GM12874 (cell line): ENCODE results near the gene P2RX2.

ENCODE experiments used
- TF ChIP-seq, protein P1 (sequence below): IDR thresholded peaks from 2 replicates; pipeline ENCODE4 v1.5.1; 2011; ENCODE audit warnings: low read depth, mild to moderate bottlenecking, control low read depth, low read length, moderate library complexity; ENCODE audit not compliant: insufficient read depth

The P2RX2 gene

DNA sequence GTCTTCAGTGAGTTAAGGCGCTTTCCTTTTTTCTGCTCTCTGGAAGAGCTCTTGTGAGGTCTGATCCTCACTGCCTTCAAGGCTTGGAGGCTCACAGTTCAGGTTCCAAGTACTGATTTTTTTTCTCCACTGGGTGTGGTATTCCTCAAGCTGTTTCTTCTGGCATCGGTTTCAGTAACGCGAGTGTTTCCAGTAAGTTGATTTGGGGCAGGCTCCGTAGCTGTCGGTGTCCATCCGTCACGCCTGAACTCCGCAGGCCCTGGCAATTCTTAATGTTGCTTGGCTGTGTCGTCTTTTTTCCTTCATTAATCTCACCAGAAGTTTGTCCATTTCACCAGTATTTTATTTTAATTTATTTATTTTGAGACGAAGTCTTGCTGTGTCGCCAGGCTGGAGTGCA is 38.8 kb upstream of the P2RX2 start:
- TF ChIP-seq, protein P1, sequence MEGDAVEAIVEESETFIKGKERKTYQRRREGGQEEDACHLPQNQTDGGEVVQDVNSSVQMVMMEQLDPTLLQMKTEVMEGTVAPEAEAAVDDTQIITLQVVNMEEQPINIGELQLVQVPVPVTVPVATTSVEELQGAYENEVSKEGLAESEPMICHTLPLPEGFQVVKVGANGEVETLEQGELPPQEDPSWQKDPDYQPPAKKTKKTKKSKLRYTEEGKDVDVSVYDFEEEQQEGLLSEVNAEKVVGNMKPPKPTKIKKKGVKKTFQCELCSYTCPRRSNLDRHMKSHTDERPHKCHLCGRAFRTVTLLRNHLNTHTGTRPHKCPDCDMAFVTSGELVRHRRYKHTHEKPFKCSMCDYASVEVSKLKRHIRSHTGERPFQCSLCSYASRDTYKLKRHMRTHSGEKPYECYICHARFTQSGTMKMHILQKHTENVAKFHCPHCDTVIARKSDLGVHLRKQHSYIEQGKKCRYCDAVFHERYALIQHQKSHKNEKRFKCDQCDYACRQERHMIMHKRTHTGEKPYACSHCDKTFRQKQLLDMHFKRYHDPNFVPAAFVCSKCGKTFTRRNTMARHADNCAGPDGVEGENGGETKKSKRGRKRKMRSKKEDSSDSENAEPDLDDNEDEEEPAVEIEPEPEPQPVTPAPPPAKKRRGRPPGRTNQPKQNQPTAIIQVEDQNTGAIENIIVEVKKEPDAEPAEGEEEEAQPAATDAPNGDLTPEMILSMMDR, result no peak

DNA sequence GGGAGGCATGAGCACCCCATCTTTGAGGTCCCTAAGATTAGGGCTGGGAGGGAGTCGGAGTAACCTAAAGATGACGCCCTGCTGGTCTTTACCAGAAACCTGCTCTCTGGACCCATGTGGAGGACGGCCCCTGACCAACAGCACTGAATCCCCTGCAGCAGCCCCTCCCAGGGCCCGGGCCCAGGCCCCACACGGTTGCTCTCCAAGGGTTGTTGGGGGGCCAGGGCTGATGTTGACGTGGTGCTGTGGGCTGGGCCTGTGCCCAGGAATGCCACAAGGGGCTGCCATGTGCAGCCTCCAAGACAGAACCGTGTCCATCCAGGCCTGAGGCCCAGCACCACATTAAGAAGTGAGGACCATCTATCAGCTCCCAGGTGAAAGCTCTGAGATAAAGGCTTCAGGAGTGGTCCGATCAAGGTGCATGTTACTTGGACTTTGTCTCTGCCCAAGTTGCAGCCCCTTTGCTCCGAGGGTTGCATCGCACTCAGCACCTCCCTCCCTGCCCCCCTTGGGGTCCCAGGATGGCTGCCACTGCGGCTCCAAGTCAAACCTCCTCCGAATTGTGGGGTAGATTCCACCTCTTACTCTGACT is 37.8 kb upstream of the P2RX2 start:
- TF ChIP-seq, protein P1, result no peak

DNA sequence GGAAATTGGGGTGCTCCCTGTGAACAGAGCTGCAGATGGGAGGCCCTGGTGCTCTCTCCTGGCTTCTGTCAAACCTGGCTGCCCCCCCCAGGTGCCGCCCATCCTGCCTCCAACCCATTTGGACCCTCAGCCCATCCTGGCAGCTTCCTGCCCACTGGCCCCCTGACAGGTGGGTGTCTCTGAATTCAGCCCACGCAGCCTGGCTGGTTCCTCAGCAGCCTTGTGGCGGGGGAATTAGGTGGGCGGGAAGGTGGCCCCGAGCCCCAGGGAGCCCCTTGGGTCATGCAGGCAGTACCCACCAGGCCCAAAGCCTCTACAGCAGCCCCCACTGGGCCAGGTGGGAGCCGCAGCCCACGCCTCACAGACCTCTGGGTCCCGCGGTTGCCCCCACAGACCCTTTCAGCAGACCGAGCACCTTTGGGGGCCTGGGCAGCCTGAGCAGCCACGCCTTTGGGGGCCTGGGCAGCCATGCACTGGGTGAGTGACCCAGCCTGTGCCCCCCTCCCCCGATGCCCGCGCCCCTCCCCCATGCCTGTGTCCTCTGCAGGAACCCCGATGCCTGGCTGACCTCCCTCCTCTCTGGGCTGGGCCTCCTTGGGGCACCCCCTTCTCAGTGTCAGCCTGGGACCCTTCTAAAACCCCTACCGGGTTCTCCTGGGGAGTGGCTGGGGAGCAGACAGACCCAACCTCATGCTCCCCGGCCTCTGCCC is 37.1 kb upstream of the P2RX2 start:
- TF ChIP-seq, protein P1, result no peak

DNA sequence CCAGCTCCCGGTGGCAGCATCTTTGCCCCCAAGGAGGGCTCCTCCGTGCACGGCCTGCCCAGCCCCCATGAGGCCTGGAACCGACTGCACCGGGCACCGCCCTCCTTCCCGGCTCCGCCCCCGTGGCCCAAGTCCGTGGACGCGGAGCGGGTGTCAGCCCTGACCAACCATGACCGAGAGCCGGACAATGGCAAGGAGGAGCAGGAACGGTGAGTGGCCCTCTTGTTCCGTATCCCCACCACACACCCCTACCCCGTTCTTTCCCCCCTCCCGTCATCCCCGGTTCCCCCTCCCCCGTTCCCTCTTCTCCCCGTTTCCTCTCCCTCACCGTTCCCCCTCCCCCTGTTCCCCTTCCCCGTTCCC is 36.5 kb upstream of the P2RX2 start:
- TF ChIP-seq, protein P1, result no peak

DNA sequence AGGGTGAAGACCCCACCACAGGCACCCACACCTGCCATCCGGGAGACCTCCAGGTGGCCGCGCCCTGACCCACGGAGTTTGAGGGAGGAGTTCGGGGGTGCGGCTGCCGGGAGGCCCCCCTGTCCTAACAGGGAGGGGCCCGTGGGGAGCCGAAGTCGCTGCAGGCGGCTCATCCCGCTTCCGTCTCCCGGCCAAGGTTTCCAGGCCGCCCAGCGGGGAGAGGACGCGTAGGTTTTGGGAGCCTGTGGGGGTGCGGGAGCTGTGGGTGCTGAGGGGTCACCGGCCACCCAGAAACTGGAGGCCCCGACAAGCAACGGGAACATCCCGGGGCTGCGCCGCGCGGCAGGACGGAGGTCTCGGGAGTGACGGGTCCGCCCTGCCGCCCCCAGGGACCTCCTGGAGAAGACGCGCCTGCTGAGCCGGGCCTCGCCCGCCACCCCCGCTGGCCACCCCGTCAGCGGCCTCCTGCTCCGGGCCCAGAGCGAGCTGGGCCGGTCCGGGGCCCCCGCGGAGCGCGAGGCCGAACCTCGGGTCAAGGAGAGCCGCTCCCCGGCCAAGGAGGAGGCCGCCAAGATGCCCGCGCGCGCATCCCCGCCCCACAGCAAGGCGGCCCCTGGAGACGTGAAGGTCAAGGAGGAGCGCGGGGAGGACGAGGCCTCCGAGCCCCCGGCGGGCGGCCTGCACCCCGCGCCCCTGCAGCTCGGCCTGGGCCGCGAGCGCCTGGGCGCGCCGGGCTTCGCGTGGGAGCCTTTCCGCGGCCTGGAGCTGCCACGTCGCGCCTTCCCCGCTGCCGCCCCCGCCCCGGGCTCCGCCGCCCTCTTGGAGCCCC is 35.8 kb upstream of the P2RX2 start:
- TF ChIP-seq, protein P1, result no peak

DNA sequence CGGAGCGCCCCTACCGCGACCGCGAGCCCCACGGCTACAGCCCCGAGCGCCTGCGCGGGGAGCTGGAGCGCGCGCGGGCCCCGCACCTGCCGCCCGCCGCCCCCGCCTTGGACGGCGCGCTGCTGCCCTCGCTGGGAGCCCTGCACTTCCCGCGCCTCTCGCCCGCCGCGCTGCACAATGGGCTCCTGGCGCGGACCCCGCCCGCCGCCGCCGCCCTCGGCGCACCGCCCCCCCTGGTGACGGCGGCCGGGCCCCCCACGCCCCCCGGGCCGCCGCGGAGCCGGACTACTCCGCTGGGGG is 35.2 kb upstream of the P2RX2 start:
- TF ChIP-seq, protein P1, result no peak

DNA sequence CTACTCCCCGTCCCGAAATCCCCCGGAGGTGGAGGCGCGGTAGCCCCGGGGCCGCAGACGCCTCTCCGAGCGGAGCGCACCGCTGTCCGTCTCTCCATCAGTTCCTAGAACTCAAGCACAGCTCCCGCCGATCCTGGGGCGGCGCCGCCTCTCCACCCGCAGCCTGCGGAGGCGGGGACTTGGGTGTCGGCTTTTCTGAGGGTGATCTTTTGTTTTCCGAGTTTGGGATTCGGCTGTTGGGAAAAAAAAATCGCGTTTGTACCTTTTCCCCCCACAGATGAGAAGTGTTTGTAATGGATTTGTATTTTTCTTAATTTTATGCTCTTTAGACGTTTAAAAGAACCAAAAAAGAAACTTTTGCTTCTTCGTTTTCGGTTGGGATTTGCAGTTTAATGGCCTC is 34.8 kb upstream of the P2RX2 start:
- TF ChIP-seq, protein P1, result no peak
